Adipocyte (in vitro differentiated cells): ENCODE data around the gene PLAAT4.
"Not testable (repeated sequence)": the region's sequence is repeated elsewhere in the genome, so short reads cannot be mapped to it uniquely, and the experiment has no call there.

Experiments
- DNase-seq: peaks from one replicate; pipeline ENCODE4 v3.0.0-alpha.2; 2015; ENCODE audit warnings: low read depth
- H3K27me3 ChIP-seq: replicated peaks from 2 replicates; pipeline ENCODE4 v1.7.0; 2013; ENCODE audit warnings: mild to moderate bottlenecking, low read length, moderate library complexity; ENCODE audit not compliant: control insufficient read depth, insufficient read depth
- H3K36me3 ChIP-seq: 2 replicates; pipeline ENCODE4 v1.7.0; 2013; ENCODE audit warnings: low read length, mild to moderate bottlenecking, moderate library complexity; ENCODE audit not compliant: control insufficient read depth, insufficient read depth, severe bottlenecking
- H3K4me1 ChIP-seq: 2 replicates; pipeline ENCODE4 v1.7.0; 2013; ENCODE audit warnings: mild to moderate bottlenecking, low read length, moderate library complexity; ENCODE audit not compliant: control insufficient read depth, insufficient read depth
- H3K4me3 ChIP-seq: 2 replicates; pipeline ENCODE4 v1.7.0; 2013; ENCODE audit warnings: mild to moderate bottlenecking, low read length, moderate library complexity
- H3K9ac ChIP-seq: 2 replicates; pipeline ENCODE4 v1.7.0; 2013; ENCODE audit warnings: mild to moderate bottlenecking, low read length, moderate library complexity
- H3K9me3 ChIP-seq: 2 replicates; pipeline ENCODE4 v1.7.0; 2013; ENCODE audit warnings: mild to moderate bottlenecking, low read length, moderate library complexity; ENCODE audit not compliant: control insufficient read depth

PLAAT4 gene

GRCh38 chr11:63547061-63547460 is 10.5 kb downstream of the PLAAT4 start:
- H3K9ac ChIP-seq = no peak overlapping the region

GRCh38 chr11:63548178-63548577 is 11.6 kb downstream of the PLAAT4 start:
- DNase-seq = no peak
- H3K36me3 ChIP-seq = no peaks in the 10 kb centered on the region
- H3K9me3 ChIP-seq = no peaks in the 10 kb centered on the region
- no peak overlapping the region for H3K9ac ChIP-seq
- no peaks in the 10 kb centered on the region for H3K4me1 ChIP-seq
- no peak overlapping the region for H3K4me3 ChIP-seq
- H3K27me3 ChIP-seq = no peaks in the 10 kb centered on the region

More at GRCh38 chr11:63547061-63547460, 10.5 kb downstream of the PLAAT4 start:
- no peaks in the 10 kb centered on the region for H3K4me1 ChIP-seq
- no peaks in the 10 kb centered on the region for H3K27me3 ChIP-seq
- no peaks in the 10 kb centered on the region for H3K9me3 ChIP-seq
- H3K36me3 ChIP-seq = no peaks in the 10 kb centered on the region
- DNase-seq = no peak
- no peak overlapping the region for H3K4me3 ChIP-seq

- H3K9ac ChIP-seq = no peak overlapping the region
- no peak for DNase-seq
- no peaks in the 10 kb centered on the region for H3K9me3 ChIP-seq
- peaks cover 8% of the 10 kb centered on the region for H3K4me1 ChIP-seq
- no peaks in the 10 kb centered on the region for H3K36me3 ChIP-seq
- no peak overlapping the region for H3K4me3 ChIP-seq
- no peaks in the 10 kb centered on the region for H3K27me3 ChIP-seq
Measured at GRCh38 chr11:63549411-63549810, 12.8 kb downstream of the PLAAT4 start.

GRCh38 chr11:63550156-63550700 is 13.6 kb downstream of the PLAAT4 start:
- not testable (repeated sequence) for H3K4me3 ChIP-seq, H3K9ac ChIP-seq, H3K9me3 ChIP-seq, H3K27me3 ChIP-seq, DNase-seq, H3K4me1 ChIP-seq, H3K36me3 ChIP-seq

GRCh38 chr11:63551091-63551888 is 14.7 kb downstream of the PLAAT4 start:
- no peaks in the 10 kb centered on the region for H3K9me3 ChIP-seq
- peaks cover 8% of the 10 kb centered on the region for H3K4me1 ChIP-seq
- H3K4me3 ChIP-seq = no peak overlapping the region
- H3K9ac ChIP-seq = no peak overlapping the region
- peaks cover 5% of the 10 kb centered on the region for H3K27me3 ChIP-seq
- no peak for DNase-seq
- H3K36me3 ChIP-seq = no peaks in the 10 kb centered on the region

- no peak overlapping the region for H3K9ac ChIP-seq
- peaks cover 8% of the 10 kb centered on the region for H3K4me1 ChIP-seq
- H3K36me3 ChIP-seq = no peaks in the 10 kb centered on the region
- no peak overlapping the region for H3K4me3 ChIP-seq
- peaks cover 5% of the 10 kb centered on the region for H3K27me3 ChIP-seq
- no peak for DNase-seq
- H3K9me3 ChIP-seq = no peaks in the 10 kb centered on the region
Measured at GRCh38 chr11:63551889-63552266, 15.3 kb downstream of the PLAAT4 start.

GRCh38 chr11:63552921-63553320 is 16.3 kb downstream of the PLAAT4 start:
- H3K27me3 ChIP-seq = peaks cover 5% of the 10 kb centered on the region

GRCh38 chr11:63553759-63554158 is 17.2 kb downstream of the PLAAT4 start:
- H3K27me3 ChIP-seq = peaks cover 5% of the 10 kb centered on the region
- H3K9ac ChIP-seq = no peak overlapping the region
- H3K4me3 ChIP-seq = no peak overlapping the region
- H3K36me3 ChIP-seq = no peaks in the 10 kb centered on the region
- no peak for DNase-seq
- H3K4me1 ChIP-seq = peaks cover 8% of the 10 kb centered on the region
- no peaks in the 10 kb centered on the region for H3K9me3 ChIP-seq

More at GRCh38 chr11:63552921-63553320, 16.3 kb downstream of the PLAAT4 start:
- DNase-seq = no peak
- no peak overlapping the region for H3K4me3 ChIP-seq
- peaks cover 8% of the 10 kb centered on the region for H3K4me1 ChIP-seq
- H3K9ac ChIP-seq = no peak overlapping the region
- H3K36me3 ChIP-seq = no peaks in the 10 kb centered on the region
- no peaks in the 10 kb centered on the region for H3K9me3 ChIP-seq

GRCh38 chr11:63554877-63555223 is 18.2 kb downstream of the PLAAT4 start:
- no peak overlapping the region for H3K4me3 ChIP-seq
- peaks cover 8% of the 10 kb centered on the region for H3K4me1 ChIP-seq
- peaks cover 11% of the 10 kb centered on the region for H3K27me3 ChIP-seq
- no peaks in the 10 kb centered on the region for H3K9me3 ChIP-seq
- no peak overlapping the region for H3K9ac ChIP-seq
- H3K36me3 ChIP-seq = no peaks in the 10 kb centered on the region
- DNase-seq = no peak

- no peak overlapping the region for H3K4me3 ChIP-seq
- H3K9me3 ChIP-seq = no peaks in the 10 kb centered on the region
- DNase-seq = no peak
- H3K4me1 ChIP-seq = peaks cover 13% of the 10 kb centered on the region
- H3K27me3 ChIP-seq = peaks cover 15% of the 10 kb centered on the region
- no peaks in the 10 kb centered on the region for H3K36me3 ChIP-seq
- H3K9ac ChIP-seq = no peak overlapping the region
Measured at GRCh38 chr11:63556404-63557013, 19.9 kb downstream of the PLAAT4 start.

GRCh38 chr11:63557570-63557969 is 21.0 kb downstream of the PLAAT4 start:
- H3K4me1 ChIP-seq = peaks cover 13% of the 10 kb centered on the region
- H3K9ac ChIP-seq = no peak overlapping the region
- no peak for DNase-seq
- peaks cover 15% of the 10 kb centered on the region for H3K27me3 ChIP-seq
- H3K4me3 ChIP-seq = no peak overlapping the region
- no peaks in the 10 kb centered on the region for H3K9me3 ChIP-seq
- H3K36me3 ChIP-seq = no peaks in the 10 kb centered on the region
